IPS-18a (cell line): Measurements from ENCODE around the gene PHF19.
A peak's percentile ranks its signal among the peaks of the same experiment; 100 is the strongest.

ENCODE experiments used
- H3K27ac ChIP-seq: one replicate; pipeline ENCODE4 v1.5.1; 2013; ENCODE audit warnings: low read length
- H3K27me3 ChIP-seq: one replicate; pipeline ENCODE4 v1.6.1; 2013; ENCODE audit warnings: mild to moderate bottlenecking, low read length; ENCODE audit not compliant: control insufficient read depth, insufficient read depth
- H3K36me3 ChIP-seq: one replicate; pipeline ENCODE4 v1.6.1; 2013; ENCODE audit warnings: low read depth, low read length; ENCODE audit not compliant: control insufficient read depth
- H3K4me1 ChIP-seq: one replicate; pipeline ENCODE4 v1.6.1; 2013; ENCODE audit warnings: low read depth, low read length; ENCODE audit not compliant: control insufficient read depth
- H3K4me3 ChIP-seq: one replicate; pipeline ENCODE4 v1.5.1; 2013; ENCODE audit warnings: low read length
- H3K9ac ChIP-seq: one replicate; pipeline ENCODE4 v1.6.1; 2013; ENCODE audit warnings: mild to moderate bottlenecking, low read length, moderate library complexity
- H3K9me3 ChIP-seq: one replicate; pipeline ENCODE4 v1.6.1; 2013; ENCODE audit warnings: low read depth, low read length; ENCODE audit not compliant: control insufficient read depth

PHF19 gene

DNA sequence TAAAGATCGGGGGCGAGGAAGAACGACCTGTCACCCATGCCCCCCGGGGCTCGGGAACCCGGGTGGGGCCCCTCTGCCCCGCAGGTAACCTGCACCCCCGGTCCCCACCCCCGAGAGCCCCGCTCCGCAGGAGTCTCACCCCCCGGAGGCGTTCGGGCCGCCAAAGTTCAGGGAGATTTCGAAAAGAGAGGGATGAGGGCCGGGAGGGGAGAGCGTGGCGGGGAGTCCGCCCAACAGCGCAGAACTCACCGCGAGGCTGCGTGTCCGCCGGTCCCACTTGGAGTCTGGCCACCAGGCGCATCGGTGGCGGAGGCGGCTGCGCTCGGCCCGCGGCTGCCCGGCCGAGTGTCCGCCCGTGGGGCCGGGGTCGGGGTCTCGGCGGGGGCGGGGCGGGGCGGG is at the start of gene PHF19:
Gene PHF19 (minus strand): TSS at position 347 of the 399 bp plus-strand sequence. CDS start 2,447 bp downstream, outside the sequence.
- H3K4me3 ChIP-seq = peak within 1 kb of the TSS; percentile 78
- H3K27me3 ChIP-seq = peaks cover 18% of the 10 kb centered on the region
- H3K27ac ChIP-seq = no peak within 1 kb of the TSS
- H3K9ac ChIP-seq = peak within 1 kb of the TSS; percentile 66
- no peaks in the 10 kb centered on the region for H3K9me3 ChIP-seq
- H3K36me3 ChIP-seq = no peaks in the 10 kb centered on the region
- H3K4me1 ChIP-seq = peaks cover 45% of the 10 kb centered on the region

DNA sequence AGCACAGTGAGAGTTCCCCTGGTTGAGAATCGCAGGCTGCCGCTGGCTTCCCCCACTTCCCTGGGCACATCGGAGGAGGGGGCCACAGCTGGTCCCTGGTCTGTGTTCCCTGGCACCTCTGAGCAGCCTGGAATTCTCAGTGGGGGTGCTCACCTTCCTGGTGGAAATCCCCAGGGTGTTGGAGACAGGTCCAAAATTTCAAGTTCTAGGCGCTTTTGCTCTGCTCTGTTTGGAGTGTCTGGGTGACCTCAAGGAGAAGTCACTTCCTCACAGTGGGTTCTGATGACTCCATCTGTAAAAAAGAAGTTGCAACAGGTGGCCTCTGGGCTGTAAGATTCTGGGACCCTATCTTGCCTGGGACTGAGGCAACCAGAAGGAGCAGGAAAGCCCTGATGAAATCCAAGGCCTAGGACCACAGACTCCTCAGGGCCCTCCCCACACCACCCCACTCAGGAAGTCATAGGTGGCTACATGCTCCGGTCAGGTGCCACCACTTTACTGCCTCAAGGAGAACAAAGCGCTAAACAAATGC is 49.5 kb upstream of the PHF19 start, which contains the start of gene TRAF1:
Gene TRAF1 (minus strand): TSS at position 400 of the 532 bp plus-strand sequence. CDS start 721 bp downstream, outside the sequence.
- Histone ChIP-seq H3K4me1 (peaks cover 2% of the 10 kb centered on the region), H3K9ac (no peak within 1 kb of the TSS), H3K4me3 (no peak within 1 kb of the TSS), H3K27ac (no peak within 1 kb of the TSS), H3K9me3 (no peaks in the 10 kb centered on the region), H3K27me3 (no peaks in the 10 kb centered on the region), H3K36me3 (no peaks in the 10 kb centered on the region)

DNA sequence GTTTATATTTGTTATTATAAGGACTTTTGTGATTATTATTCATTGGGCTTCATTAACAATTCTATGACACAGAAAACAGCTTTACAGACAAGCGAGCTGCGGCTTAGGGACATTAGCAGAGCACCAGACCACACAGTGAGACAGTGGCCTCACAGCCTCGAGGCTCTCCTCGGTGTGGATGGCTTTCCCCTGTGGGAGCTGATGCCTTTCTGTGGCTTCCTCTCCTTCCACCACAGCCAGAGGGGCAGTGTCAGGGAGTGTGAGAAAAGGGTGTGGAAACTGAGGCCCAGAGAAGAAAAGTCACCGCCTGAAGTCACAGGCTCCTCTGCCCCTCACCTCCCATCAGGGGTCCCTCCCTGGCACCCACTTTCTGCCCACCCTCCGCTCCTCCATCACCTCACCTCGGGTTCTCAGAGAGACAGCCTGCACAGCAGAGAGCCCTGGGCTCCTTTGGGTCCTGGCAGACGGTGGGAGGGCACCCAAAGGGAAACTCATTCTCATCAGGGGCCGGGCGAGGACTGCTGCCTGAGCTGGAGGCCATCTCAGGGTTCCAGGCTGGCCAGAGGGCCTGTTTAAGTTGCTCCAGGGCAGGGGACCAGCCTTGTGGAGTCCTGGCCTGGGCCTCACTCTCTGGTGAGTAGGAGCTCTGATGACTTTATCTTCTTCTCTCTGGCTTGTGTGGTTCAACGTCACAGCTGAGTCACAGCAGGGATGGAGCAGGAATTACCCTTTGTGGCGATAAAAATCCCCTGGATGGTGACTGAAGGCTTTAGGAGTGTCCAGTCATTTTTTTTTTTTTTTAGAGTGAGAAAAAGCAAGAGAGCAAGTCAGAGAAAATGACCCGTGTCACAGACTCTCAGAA is 48.8 kb upstream of the PHF19 start:
- H3K4me3 ChIP-seq = no peak overlapping the region
- H3K27ac ChIP-seq = no peak overlapping the region
- H3K9ac ChIP-seq = no peak overlapping the region
- peaks cover 4% of the 10 kb centered on the region for H3K4me1 ChIP-seq
- no peaks in the 10 kb centered on the region for H3K9me3 ChIP-seq
- no peaks in the 10 kb centered on the region for H3K27me3 ChIP-seq
- H3K36me3 ChIP-seq = no peaks in the 10 kb centered on the region

DNA sequence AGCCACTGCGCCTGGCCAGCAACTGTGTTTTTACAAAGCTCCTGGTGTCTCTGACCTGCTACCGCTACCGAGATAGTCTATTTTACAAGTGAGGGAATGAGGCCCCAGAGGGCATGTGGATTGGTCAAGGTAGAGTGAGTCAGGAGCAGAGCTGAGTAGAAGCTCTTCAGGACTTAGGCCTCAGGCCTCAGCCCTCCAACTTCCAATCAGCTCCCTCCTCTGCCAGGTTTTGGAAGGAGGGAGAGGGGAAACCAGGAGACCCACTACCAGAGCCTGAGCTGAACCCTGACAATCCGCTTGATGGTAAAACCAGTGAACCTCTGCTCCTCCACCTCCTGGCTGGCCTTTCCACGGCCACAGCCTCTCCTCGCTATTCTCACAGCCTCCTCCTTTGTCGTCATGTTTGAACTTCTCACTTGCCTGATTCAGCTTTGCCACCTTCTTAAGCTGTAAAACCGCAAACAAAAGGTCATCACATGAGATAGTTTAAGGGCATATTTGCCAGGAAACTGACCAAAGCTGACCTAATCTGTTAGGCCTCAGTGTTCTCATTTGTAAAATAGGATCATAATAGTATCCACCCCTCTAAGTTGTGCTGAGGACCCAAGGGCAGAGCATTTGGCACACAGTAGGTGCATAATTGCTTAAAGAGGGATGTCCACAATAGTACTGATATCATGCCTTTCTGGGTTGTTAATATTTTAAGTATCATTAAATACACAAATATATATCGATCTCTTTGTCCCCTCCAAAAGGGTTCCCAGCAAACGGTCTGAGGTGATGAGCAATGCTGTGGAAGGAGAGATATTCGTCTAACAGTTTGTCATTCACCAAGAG is 47.9 kb upstream of the PHF19 start:
- H3K9me3 ChIP-seq = no peaks in the 10 kb centered on the region
- no peak overlapping the region for H3K4me3 ChIP-seq
- H3K9ac ChIP-seq = no peak overlapping the region
- H3K27me3 ChIP-seq = no peaks in the 10 kb centered on the region
- peaks cover 13% of the 10 kb centered on the region for H3K4me1 ChIP-seq
- no peaks in the 10 kb centered on the region for H3K36me3 ChIP-seq
- no peak overlapping the region for H3K27ac ChIP-seq

DNA sequence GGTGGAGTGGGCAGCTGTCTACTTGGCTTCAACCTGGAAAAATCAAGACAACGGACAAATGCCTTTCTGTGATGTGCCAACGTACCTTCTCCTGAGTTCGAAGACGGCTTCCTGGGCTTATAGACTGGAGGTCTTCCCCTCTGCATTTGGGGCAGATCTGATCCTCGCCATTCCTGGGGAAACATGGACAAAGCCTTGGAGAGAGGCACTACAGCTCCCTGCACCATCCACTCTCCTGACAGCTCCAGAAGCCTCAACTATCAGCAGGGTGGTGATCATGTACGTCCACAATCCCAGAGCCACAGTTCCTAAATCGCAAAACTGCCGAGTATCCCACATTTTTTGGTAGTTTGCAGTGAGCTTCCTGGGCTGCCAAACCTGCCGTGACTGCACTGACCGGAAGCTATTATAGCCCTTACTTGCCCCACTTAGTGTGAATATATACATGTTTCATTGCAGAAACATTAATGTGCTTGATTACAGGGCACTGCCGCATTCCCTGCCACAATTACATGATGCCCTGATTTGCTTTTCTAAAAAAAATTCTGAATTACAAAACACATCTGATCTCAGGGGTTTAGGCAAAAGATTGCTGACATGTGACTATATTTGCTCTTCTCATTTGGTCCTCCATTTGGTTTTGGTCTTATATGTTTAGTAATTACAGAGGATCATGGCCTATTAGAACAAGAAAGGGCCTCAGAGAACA is 46.8 kb upstream of the PHF19 start:
- no peak overlapping the region for H3K9ac ChIP-seq
- H3K36me3 ChIP-seq = no peaks in the 10 kb centered on the region
- no peak overlapping the region for H3K27ac ChIP-seq
- H3K9me3 ChIP-seq = no peaks in the 10 kb centered on the region
- no peak overlapping the region for H3K4me3 ChIP-seq
- peaks cover 13% of the 10 kb centered on the region for H3K4me1 ChIP-seq
- H3K27me3 ChIP-seq = no peaks in the 10 kb centered on the region

DNA sequence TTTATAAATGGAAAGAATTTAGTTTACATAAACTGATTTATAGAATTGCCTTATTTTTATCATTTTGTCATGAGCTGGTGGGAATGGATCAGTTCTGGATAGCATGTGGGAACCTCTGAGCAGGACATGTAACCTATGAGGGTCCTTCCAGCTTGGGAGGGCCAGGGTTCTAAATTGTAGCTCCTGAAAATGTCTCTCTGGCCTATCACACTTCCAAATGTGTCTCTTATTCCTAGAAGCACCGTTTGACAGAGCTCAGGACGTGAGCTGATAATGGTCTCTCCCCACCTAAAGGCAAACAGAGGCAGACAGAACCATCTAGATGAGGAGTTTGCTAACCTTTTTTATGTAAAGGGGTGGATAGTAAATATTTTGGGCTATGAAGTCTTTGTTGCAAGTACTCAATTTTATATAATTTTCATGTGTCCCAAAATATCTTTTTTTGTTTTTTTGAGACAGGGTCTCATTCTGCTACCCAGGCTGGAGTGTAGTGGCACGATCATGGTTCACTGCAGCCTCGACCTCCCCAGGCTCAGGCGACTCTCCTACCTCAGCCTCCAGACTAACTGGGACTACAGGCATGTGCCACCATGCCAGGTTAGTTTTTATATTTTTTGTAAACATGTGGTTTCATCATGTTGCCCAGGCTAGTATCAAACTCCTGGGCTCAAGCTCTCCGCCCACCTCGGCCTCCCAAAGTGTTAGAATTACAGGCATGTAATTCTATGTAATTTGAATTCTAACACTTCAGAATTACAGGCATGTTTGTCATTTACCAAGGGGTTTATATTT is 45.6 kb upstream of the PHF19 start:
- Histone ChIP-seq H3K27ac (no peak overlapping the region), H3K4me1 (peaks cover 13% of the 10 kb centered on the region), H3K27me3 (no peaks in the 10 kb centered on the region), H3K4me3 (no peak overlapping the region), H3K9ac (no peak overlapping the region), H3K9me3 (no peaks in the 10 kb centered on the region), H3K36me3 (no peaks in the 10 kb centered on the region)

DNA sequence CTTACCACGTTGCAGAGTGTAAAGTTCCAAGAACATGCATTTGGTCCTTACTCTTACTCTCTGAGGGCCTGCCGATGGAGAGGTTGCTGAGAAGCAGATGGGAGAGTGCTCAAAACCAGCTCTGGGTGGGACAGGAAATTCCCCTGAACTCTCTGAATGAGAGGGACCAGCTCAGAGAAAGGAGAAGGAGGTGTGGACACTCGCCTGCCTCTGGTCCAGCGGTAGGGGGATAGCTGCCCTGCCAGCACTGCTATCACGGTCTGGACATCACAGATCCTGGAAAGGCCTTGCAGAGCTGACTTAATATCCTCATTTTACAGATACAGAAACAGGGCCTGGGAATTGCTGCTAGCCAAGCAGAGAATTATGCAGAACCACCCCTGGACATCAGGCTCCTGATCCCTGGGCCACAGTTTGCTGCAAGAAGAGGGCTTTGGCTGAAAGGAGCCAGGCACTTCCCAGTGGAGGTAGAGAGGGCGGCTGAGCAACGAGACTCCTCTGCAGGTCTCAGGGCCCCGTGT is 44.7 kb upstream of the PHF19 start:
- Histone ChIP-seq H3K36me3 (no peaks in the 10 kb centered on the region), H3K4me1 (peaks cover 13% of the 10 kb centered on the region), H3K9me3 (no peaks in the 10 kb centered on the region), H3K27me3 (no peaks in the 10 kb centered on the region), H3K4me3 (no peak overlapping the region), H3K9ac (no peak overlapping the region), H3K27ac (no peak overlapping the region)

DNA sequence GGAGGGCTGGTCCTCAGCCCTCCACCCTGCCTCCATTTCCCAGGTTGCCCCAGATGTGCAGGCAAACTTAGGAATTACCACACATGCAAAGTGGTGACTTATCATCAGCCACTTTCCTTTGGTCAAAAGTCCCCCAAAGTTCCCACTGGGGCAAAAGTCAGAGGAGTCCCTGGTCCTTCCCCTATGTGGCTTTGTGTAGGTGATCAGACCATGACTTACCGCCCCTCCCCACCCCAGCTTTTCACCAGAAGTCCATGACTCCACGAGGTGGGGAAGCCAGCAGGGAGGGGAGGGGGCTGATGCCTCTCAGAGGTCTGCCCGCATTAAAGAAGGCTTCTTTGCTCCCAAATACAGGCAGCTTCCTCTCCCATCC is 43.8 kb upstream of the PHF19 start:
- Histone ChIP-seq H3K4me3 (no peak overlapping the region), H3K36me3 (no peaks in the 10 kb centered on the region), H3K9me3 (no peaks in the 10 kb centered on the region), H3K27ac (no peak overlapping the region), H3K4me1 (peaks cover 17% of the 10 kb centered on the region), H3K9ac (no peak overlapping the region), H3K27me3 (no peaks in the 10 kb centered on the region)

DNA sequence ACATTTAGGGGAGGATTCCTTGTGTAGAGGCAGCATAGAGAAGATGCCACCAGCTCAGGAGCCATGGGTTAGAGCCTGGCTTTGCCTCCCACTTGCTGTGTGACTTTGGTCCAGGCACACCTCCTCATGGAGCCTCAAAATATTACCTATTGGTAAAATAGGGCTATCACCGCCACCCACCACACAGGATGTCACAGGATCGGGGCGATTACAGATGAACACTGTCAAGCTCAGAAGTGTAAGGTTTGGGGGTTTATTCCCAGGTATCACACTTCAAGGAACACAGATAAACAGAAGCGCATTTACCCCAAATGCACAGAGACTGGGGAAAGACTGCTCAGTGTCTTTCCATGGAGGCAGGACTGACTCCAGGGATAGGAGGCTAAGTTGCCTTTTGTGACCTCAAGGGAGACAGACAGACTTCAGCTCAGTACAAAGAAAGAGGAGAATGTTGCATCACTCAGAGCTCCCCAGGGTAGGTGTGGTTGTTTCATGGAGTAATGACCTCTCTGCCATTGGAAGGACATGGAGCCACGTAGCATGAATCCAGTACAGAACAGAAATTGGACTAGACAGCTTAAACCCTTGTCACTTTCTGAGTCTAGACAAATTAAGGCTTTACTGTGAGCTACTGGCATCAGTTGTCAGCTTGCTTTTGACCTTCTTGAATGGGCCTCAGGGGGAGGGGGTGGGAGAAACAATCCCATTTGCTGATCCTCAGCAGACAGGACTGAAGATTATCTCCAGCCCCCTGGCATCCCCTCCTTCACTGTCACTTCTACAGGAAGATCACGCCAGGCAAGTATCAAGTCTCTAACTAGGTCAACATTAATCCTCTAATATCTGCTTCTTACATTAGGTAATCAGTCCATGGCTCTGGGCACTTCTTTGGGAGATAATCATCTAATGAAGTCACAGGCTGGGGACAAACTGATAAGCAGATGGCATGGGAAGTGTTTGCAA is 43.1 kb upstream of the PHF19 start:
- H3K9ac ChIP-seq = no peak overlapping the region
- peaks cover 17% of the 10 kb centered on the region for H3K4me1 ChIP-seq
- no peak overlapping the region for H3K27ac ChIP-seq
- H3K9me3 ChIP-seq = no peaks in the 10 kb centered on the region
- no peaks in the 10 kb centered on the region for H3K36me3 ChIP-seq
- no peak overlapping the region for H3K4me3 ChIP-seq
- no peaks in the 10 kb centered on the region for H3K27me3 ChIP-seq
